Activated naive CD4-positive, alpha-beta T cell treated with anti-CD3 and anti-CD28 coated beads, Interleukin-2, amount 50 U/mL, for 24 hours (primary cell): ENCODE data around the gene ZNRF4.
"Not testable (repeated sequence)": the region's sequence is repeated elsewhere in the genome, so short reads cannot be mapped to it uniquely, and the experiment has no call there.

Source experiments
- H3K27ac Mint-ChIP-seq: one replicate; pipeline ENCODE4 v1.8.0; 2021; ENCODE audit warnings: mild to moderate bottlenecking, mixed read lengths
- H3K27me3 Mint-ChIP-seq: one replicate; pipeline ENCODE4 v1.8.0; 2021; ENCODE audit warnings: mixed read lengths
- H3K36me3 Mint-ChIP-seq: one replicate; pipeline ENCODE4 v1.8.0; 2021; ENCODE audit warnings: mixed read lengths
- H3K4me1 Mint-ChIP-seq: one replicate; pipeline ENCODE4 v1.8.0; 2021; ENCODE audit warnings: mixed read lengths
- H3K4me3 Mint-ChIP-seq: one replicate; pipeline ENCODE4 v1.8.0; 2021; ENCODE audit warnings: mild to moderate bottlenecking, mixed read lengths
- H3K9me3 Mint-ChIP-seq: one replicate; pipeline ENCODE4 v1.8.0; 2021; ENCODE audit warnings: mixed read lengths

The ZNRF4 gene, protein sequence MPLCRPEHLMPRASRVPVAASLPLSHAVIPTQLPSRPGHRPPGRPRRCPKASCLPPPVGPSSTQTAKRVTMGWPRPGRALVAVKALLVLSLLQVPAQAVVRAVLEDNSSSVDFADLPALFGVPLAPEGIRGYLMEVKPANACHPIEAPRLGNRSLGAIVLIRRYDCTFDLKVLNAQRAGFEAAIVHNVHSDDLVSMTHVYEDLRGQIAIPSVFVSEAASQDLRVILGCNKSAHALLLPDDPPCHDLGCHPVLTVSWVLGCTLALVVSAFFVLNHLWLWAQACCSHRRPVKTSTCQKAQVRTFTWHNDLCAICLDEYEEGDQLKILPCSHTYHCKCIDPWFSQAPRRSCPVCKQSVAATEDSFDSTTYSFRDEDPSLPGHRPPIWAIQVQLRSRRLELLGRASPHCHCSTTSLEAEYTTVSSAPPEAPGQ

DNA sequence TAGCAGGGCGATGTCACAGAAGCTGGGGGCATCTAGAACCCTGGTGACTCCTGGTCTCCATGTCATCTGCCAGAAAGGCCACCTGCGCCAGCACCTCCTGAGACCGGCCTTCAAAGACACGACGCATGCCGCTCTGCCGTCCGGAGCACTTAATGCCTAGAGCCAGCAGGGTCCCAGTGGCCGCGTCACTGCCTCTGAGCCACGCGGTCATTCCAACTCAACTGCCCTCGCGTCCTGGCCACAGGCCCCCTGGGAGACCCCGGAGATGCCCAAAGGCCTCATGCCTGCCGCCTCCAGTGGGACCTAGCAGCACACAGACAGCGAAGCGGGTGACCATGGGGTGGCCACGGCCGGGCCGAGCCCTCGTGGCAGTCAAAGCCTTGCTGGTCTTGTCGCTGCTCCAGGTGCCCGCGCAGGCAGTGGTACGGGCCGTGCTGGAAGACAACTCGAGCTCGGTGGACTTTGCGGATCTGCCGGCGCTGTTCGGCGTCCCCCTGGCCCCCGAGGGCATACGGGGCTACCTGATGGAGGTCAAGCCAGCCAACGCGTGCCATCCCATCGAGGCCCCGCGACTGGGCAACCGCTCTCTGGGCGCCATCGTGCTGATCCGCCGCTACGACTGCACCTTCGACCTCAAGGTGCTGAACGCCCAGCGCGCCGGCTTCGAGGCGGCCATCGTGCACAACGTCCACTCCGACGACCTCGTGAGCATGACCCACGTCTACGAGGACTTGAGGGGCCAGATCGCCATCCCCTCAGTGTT lies at the start of gene ZNRF4:
TSS of gene ZNRF4 (plus strand) at position 51 of the 763 bp plus-strand sequence. CDS start at position 126, 75 bp downstream.
- peaks cover 2% of the 10 kb centered on the region for H3K27me3 Mint-ChIP-seq
- H3K4me3 Mint-ChIP-seq = no peak within 1 kb of the TSS
- H3K4me1 Mint-ChIP-seq = no peaks in the 10 kb centered on the region
- no peak within 1 kb of the TSS for H3K27ac Mint-ChIP-seq
- no peaks in the 10 kb centered on the region for H3K9me3 Mint-ChIP-seq
- H3K36me3 Mint-ChIP-seq = no peaks in the 10 kb centered on the region

DNA sequence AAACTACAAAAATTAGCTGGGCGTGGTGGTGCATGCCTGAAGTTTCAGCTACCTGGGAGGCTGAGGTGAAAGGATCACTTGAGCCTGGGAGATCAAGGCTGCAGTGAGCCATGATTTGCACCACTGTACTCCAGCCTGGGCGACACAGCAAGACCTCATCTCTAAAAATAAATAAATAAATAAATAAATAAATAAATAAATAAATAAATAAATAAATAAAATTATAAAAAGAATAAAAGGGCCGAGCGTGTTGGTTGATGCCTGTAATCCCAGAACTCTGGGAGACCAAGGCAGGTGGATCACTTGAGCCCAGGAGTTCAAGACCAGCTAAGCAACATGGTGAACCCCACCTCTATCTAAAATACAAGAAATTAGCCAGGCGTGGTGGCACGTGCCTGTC lies 49.0 kb upstream of the ZNRF4 start:
- H3K4me1 Mint-ChIP-seq, H3K4me3 Mint-ChIP-seq, H3K27ac Mint-ChIP-seq, H3K27me3 Mint-ChIP-seq, H3K36me3 Mint-ChIP-seq: not testable (repeated sequence)
- peaks cover 10% of the 10 kb centered on the region for H3K9me3 Mint-ChIP-seq

DNA sequence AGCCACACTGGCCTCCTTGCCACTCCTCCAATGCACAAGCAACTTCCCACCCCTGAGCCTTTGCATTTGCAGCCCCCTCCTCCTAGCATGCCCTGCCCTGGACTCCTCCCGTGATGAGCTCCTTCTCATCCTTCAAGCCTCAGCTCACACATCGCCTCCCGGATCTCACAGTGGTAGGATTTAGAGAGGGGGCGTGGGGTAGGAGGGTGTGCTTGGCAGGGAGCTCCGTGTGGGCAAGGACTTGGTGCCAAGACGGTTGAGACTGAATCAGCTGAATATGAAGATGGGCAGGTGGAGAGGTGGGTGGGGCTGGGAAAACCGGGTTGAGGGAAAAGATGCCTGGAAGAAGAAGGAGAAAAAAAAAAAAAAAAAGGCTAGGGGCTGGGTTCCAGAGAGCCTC lies 48.4 kb upstream of the ZNRF4 start:
- no peak overlapping the region for H3K4me3 Mint-ChIP-seq
- H3K27me3 Mint-ChIP-seq = peaks cover 8% of the 10 kb centered on the region
- H3K9me3 Mint-ChIP-seq = peaks cover 10% of the 10 kb centered on the region
- no peak overlapping the region for H3K27ac Mint-ChIP-seq
- peaks cover 2% of the 10 kb centered on the region for H3K36me3 Mint-ChIP-seq
- H3K4me1 Mint-ChIP-seq = no peaks in the 10 kb centered on the region

DNA sequence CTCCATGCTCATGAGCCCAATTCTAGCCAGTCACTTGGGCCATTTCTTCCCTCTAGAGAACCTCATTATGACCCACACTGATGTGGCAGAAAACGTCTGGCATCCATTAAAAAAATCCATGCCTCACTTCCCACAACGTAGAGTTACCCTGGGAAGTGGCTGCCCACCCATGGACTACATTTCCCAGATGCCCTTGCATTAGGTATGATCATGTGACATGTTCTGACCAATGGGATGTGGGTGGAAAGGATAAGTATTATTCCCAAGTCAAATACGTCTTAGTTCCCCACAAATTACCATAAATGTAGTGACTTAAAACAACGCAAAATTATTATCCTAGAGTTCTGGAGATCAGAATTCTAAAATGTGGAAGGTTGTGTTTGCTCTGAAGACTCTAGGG lies 47.9 kb upstream of the ZNRF4 start:
- peaks cover 10% of the 10 kb centered on the region for H3K9me3 Mint-ChIP-seq
- H3K27ac Mint-ChIP-seq = no peak overlapping the region
- no peak overlapping the region for H3K4me3 Mint-ChIP-seq
- peaks cover 8% of the 10 kb centered on the region for H3K27me3 Mint-ChIP-seq
- peaks cover 2% of the 10 kb centered on the region for H3K36me3 Mint-ChIP-seq
- H3K4me1 Mint-ChIP-seq = no peaks in the 10 kb centered on the region

DNA sequence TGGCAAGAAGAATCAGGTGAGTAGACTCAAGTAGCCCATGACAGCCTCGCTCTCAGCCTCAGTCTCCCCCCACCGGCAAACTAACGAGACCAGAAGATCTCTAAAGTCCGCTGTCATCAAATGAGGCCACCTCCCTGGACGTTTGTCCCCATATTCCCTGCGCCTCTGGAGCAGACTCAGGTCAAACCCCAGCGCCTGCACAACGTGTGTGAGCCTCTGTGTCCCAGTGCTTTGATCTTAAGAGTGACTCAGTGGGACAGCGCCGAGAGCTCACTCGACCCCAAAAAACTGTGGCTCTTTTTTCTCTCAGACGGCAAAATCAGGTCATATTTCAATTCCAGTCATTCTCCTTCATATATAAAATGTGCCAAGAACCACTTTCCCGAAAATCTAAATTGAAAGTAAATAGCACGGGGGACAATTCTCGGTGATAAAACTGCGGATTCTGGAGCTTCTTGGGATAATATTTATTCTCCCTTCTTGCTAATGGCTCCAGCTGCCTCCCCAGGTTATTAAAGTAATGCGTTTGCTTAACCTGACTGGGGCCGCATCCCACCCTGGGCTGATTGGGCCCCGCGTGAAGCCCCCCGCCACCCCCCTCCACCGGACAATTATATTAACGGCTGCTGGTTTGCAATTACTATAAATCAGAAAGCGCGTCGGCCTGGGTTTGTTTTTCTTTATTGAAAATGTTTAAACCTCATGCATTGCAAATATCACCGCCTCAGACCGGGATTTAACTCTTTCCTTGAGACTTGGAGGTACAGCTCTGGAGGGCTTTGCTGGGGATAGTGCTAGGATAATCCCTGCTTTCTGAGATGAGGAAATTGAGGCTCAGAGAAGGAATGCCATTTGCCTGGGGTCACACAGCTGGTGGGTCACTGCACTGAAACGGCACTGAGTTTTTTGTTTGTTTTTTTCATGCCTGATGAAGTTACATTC lies 37.5 kb upstream of the ZNRF4 start:
- Mint-ChIP-seq H3K27me3 (peaks cover 32% of the 10 kb centered on the region), H3K4me3 (no peak overlapping the region), H3K36me3 (no peaks in the 10 kb centered on the region), H3K9me3 (no peaks in the 10 kb centered on the region), H3K4me1 (no peaks in the 10 kb centered on the region), H3K27ac (no peak overlapping the region)

DNA sequence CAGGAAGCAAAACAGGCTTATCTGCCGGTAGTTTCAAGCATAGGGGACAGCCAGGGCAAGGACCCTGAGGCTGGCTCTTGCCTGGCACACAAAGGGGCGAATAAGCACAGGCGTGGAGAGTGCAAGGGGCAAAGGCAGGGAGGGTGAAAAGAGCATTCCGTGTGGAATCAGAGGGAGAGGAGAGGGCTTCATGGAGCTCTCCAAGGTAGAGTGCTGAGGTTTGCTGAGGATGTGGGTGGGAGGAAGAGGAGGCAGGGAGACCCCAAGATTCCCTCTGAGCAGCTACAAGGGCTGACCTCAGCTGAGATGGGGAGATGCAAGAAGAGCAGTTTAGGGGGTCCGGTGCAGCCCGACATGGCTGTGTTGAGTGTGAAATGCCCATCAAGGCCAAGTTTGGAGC lies 36.5 kb upstream of the ZNRF4 start:
- H3K27me3 Mint-ChIP-seq = peaks cover 33% of the 10 kb centered on the region
- H3K9me3 Mint-ChIP-seq = no peaks in the 10 kb centered on the region
- no peaks in the 10 kb centered on the region for H3K36me3 Mint-ChIP-seq
- H3K4me3 Mint-ChIP-seq = no peak overlapping the region
- H3K27ac Mint-ChIP-seq = no peak overlapping the region
- no peaks in the 10 kb centered on the region for H3K4me1 Mint-ChIP-seq

DNA sequence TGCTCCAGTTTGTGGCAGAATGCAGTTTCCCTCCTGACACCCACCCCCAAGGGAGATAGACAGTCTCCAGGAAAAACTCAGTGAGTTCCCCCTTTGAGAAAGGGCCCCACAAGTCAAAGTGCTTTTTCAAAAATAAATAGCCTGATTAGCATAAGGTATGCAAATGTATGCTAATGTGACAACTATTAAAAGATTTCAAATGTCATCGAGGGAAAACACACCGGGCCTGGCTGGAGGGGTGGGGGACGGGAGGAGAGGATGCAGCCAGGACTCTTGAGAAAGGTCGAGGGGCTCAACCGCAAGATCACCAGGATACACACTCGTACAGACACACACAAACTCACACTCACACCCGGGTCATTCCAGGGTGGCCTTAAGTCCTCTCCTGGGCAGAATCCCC lies 34.3 kb upstream of the ZNRF4 start:
- Mint-ChIP-seq H3K4me3 (no peak overlapping the region), H3K9me3 (no peaks in the 10 kb centered on the region), H3K36me3 (no peaks in the 10 kb centered on the region), H3K27me3 (peaks cover 35% of the 10 kb centered on the region), H3K4me1 (no peaks in the 10 kb centered on the region), H3K27ac (no peak overlapping the region)

DNA sequence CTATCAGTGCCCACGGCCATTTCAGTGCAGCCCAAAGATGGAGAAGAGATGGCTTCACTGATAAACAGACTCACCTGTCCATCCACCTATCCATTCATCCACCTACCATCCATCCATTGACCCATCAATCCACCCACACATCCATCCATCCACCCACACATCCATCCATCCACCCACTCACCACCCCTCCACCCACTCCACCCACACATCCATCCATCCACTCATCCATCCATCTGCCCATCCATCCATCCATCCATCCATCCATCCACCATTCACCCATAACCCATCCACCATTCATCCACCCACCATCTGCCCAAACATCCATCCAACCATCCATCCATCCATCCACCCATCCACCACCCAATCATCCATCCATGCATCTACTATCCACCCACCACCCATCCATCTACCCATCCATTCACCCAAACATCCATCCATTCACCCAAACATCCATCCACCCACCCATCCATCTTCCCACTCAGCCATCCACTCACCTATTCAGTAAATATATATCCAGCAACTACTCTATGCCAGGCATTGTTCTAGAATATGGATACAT lies 31.6 kb upstream of the ZNRF4 start:
- Mint-ChIP-seq H3K27me3 (peaks cover 30% of the 10 kb centered on the region), H3K4me1 (no peaks in the 10 kb centered on the region), H3K36me3 (no peaks in the 10 kb centered on the region), H3K9me3 (no peaks in the 10 kb centered on the region), H3K27ac (no peak overlapping the region), H3K4me3 (no peak overlapping the region)

DNA sequence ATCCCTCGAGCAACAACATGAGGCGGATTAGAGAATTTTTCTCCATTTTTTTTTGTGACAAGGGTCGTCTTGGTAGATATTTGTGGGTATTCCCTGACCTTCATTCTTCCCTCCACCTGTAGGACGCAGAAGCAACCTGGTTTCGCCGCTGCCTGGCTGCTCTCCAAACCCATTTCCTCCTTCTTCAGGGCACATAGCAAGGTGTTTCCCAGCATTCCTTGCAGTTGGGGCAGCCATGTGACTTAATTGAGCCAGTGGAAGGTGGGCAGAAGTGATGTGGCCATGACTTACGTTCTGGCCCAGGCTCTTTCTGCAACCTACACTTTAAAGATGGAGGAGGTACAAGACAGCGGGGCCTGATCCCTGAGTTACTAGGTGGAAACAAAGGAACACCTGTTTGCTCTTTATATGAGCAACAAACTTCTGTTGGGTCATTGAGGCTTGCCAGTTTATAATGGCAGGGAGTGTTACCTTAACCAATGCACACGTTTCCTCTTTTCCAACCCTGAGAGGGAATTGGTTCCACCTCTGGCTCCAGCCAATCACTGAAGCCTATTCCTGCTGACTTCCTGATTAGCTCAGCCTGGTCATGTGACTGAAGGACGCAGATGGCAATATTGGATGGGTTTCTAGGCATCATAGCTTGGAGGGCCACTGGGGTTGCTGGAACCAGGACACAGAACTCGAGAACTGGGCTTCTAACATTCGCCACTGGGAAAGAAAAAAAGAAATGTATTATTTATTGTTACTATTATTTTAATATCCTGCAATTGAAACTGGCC lies 30.8 kb upstream of the ZNRF4 start:
- no peaks in the 10 kb centered on the region for H3K9me3 Mint-ChIP-seq
- H3K27me3 Mint-ChIP-seq = peaks cover 26% of the 10 kb centered on the region
- no peaks in the 10 kb centered on the region for H3K4me1 Mint-ChIP-seq
- no peaks in the 10 kb centered on the region for H3K36me3 Mint-ChIP-seq
- H3K4me3 Mint-ChIP-seq = no peak overlapping the region
- H3K27ac Mint-ChIP-seq = no peak overlapping the region

DNA sequence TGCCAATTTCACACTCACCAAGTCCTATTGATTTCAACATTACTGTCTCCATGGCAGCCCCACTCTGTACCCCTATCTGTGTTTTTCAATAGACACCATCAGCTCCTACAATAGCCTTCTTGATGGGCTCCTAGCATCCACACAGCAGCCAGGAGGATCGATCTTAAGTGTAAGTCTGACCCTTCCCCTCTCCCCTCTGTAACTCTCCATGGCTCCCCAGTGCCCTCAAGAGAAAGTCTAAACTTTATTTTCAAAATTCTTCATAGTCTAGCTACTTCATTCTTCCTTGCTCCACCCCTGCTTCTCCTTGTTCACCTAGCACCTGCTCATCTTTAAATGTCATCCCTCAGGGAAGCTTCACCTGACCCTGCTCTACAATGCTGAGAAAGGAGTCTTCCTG lies 30.0 kb upstream of the ZNRF4 start:
- no peak overlapping the region for H3K27ac Mint-ChIP-seq
- H3K9me3 Mint-ChIP-seq = no peaks in the 10 kb centered on the region
- H3K27me3 Mint-ChIP-seq = peaks cover 21% of the 10 kb centered on the region
- H3K4me1 Mint-ChIP-seq = no peaks in the 10 kb centered on the region
- no peak overlapping the region for H3K4me3 Mint-ChIP-seq
- H3K36me3 Mint-ChIP-seq = no peaks in the 10 kb centered on the region

DNA sequence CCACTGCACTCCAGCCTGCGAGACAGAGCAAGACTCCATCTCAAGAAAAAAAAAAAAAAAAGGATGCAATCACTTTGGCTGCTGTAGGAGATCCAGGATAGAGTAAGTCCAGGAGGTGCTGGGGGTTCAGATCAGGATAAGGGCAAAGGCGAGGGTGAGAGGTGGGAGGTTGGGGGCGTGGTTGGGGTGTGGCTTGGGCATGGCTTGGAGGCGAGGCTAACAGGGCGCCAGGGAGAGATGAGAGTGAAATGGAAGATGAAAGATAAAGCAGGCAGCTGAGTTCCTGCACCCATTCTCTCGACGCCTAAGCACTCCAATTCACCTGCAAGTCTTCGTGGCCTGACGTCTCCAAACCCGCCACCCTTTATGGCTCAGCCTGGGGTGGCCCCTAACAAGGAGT lies 25.0 kb upstream of the ZNRF4 start:
- no peak overlapping the region for H3K4me3 Mint-ChIP-seq

DNA sequence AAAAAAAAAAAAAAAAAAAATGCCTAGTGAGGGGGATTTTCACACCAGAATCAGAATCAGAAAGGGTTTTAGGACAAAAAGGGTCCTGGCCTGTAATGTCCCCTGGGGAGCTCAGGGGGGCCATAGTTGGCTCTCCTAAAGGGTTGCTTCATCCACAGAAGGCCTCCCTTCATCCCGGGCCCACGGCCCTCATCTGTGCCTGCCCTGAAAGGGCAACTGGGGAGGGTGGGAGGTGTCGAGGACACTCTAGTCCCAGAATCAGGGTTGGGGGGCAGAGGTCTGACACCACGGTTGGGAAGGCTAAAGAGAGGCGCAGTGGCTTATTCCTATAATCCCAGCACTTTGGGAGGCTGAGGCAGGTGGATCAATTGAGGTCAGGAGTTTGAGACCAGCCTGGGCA lies 22.5 kb upstream of the ZNRF4 start:
- Mint-ChIP-seq H3K9me3 (no peaks in the 10 kb centered on the region), H3K4me1 (peaks cover 13% of the 10 kb centered on the region), H3K4me3 (no peak overlapping the region), H3K36me3 (no peaks in the 10 kb centered on the region), H3K27me3 (peaks cover 12% of the 10 kb centered on the region), H3K27ac (no peak overlapping the region)

More for the DNA sequence above, 25.0 kb upstream of the ZNRF4 start:
- no peaks in the 10 kb centered on the region for H3K36me3 Mint-ChIP-seq
- H3K27me3 Mint-ChIP-seq = peaks cover 18% of the 10 kb centered on the region
- no peak overlapping the region for H3K27ac Mint-ChIP-seq
- no peaks in the 10 kb centered on the region for H3K9me3 Mint-ChIP-seq
- H3K4me1 Mint-ChIP-seq = peaks cover 8% of the 10 kb centered on the region

DNA sequence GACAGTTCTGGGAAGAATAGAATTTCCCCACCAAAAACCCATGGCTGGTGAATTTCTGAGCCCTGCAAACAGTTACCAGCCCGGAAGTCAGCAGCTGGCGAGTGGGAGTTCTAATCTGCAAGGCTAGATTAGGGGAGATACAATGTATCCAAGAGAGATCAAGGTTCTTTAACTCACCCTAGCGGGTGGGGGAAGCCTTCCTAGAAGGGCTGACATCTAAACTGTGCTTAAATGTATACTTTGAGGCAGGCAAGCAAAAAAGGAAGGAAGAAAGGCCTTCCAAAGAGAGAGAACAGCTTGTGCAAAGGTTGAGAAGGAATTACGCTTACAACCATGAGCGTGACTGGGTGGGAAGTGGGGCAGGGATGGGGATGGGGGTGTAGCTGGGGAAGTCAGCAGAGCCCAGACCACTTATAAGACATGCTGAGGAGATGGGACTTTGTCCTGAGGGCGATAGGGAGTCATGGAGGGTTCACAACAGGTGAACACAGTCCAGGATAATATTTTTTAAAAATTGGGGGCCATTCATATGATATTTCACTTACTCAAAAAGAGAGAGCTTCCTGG lies 20.8 kb upstream of the ZNRF4 start:
- H3K4me3 Mint-ChIP-seq = peak overlapping the region; percentile 36
- peaks cover 14% of the 10 kb centered on the region for H3K27me3 Mint-ChIP-seq
- H3K4me1 Mint-ChIP-seq = peaks cover 13% of the 10 kb centered on the region
- H3K27ac Mint-ChIP-seq = no peak overlapping the region
- no peaks in the 10 kb centered on the region for H3K9me3 Mint-ChIP-seq
- no peaks in the 10 kb centered on the region for H3K36me3 Mint-ChIP-seq

DNA sequence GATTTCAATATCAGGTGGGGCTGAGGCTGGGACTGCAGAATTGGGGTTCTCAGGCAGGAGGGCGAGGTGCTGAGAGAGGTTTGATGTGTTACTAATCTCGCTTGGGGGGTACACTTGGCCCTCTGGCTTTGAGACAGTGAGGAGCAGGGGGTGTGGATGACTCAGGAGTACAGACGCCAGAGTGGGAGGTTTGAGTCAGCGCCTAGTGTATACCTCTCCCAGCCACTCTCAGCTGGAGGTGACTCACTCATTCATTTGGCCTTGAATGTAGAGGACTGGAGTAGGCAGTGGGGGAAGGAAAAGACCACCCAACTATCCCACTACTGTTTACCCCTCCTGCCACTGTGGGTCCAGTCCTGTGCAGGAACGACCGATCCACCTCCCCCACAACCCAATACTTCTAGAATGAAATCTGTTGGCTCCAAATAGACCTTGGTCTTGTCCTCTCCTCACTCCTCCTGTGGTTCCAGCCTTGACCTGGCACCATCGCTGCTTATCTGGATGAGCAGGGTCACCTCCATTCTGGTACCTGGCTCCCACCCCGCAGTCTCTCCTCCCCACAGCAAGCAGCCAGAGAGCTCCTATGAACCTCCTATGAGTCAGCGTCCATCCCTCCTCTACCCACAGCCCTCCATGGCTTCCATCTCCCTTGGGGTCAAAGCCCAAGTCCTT lies 20.1 kb upstream of the ZNRF4 start:
- H3K9me3 Mint-ChIP-seq = no peaks in the 10 kb centered on the region
- peaks cover 13% of the 10 kb centered on the region for H3K4me1 Mint-ChIP-seq
- H3K4me3 Mint-ChIP-seq = peak overlapping the region; percentile 36
- no peak overlapping the region for H3K27ac Mint-ChIP-seq
- H3K36me3 Mint-ChIP-seq = no peaks in the 10 kb centered on the region
- peaks cover 14% of the 10 kb centered on the region for H3K27me3 Mint-ChIP-seq
